Esophagus muscularis mucosa (tissue), 4 donors: ENCODE results near the gene TBATA. TPM values are rescaled to one million over a fixed set of nuclear protein-coding genes. Genes with fewer than 3 reads are reported as not detected.
A peak's percentile ranks its signal among the peaks of the same experiment; 100 is the strongest.

Experiments used
- DNase-seq: peaks from one replicate; pipeline ENCODE4 v3.0.0-alpha.2; 2017; ENCODE audit errors: extremely low spot score
- H3K27ac ChIP-seq, 4 donors: fragments of 200-600 bp; sonication (generic); replicated peaks in 1 of 4; 1 replicate in 3 of 4; 2 replicates in 1 of 4; pipeline ENCODE4 v1.5.1; 2016 to 2019; ENCODE audit warnings: mild to moderate bottlenecking in 1 of 4
- H3K27me3 ChIP-seq, 4 donors: fragments of 200-600 bp; sonication (generic); one replicate each; pipeline versions ENCODE4 v1.5.1 to v1.6.0; 2016 to 2019
- H3K36me3 ChIP-seq, 4 donors: fragments of 200-600 bp; sonication (generic); one replicate each; pipeline ENCODE4 v1.5.1; 2016 to 2019
- H3K4me1 ChIP-seq, 4 donors: fragments of 200-600 bp; sonication (generic); one replicate each; pipeline ENCODE4 v1.5.1; 2016 to 2019
- H3K4me3 ChIP-seq, 4 donors: fragments of 200-600 bp; sonication (generic); 1 replicate in 2 of 4; 2 replicates in 2 of 4; pipeline ENCODE4 v1.5.1; 2016 to 2019; ENCODE audit warnings: mild to moderate bottlenecking in 4 of 4, moderate library complexity in 1 of 4
- H3K9me3 ChIP-seq, 4 donors: fragments of 200-600 bp; sonication (generic); 1 replicate in 3 of 4; 2 replicates in 1 of 4; pipeline ENCODE4 v1.5.1; 2016 to 2019
- EP300 ChIP-seq: sonication (generic); formaldehyde crosslinking; IDR thresholded peaks from one replicate; pipeline ENCODE4 v1.6.1; 2017; ENCODE audit warnings: antibody characterized with exemption
- POLR2A ChIP-seq: fragments of 450-650 bp; IDR thresholded peaks from one replicate; pipeline ENCODE4 v1.6.1; 2017; ENCODE audit warnings: antibody characterized with exemption, moderate library complexity, mild to moderate bottlenecking, low read depth
- POLR2AphosphoS5 ChIP-seq, 2 donors: sonication (generic); formaldehyde crosslinking; IDR thresholded peaks; one replicate each; pipeline ENCODE4 v1.6.1; 2017; ENCODE audit warnings: antibody characterized with exemption in 2 of 2
- WGBS: methylation state at CpG from one replicate; pipeline ENCODE4 v1.1.5; 2018; 5-methylcytosine and 5-hydroxymethylcytosine counted together
- intact Hi-C: fragments of 100-400 bp; cut with DNase I; formaldehyde crosslinking; loops from one replicate; pipeline ENCODE4 v1.15.1; 2023
- total RNA-seq, 4 donors: library from RNA; depleted of rRNA; stranded (reverse); fragments of >200 nt; gene quantifications; one replicate each; pipeline versions ENCODE4 v1.1.0 to v1.2.1, GENCODE V29; 2016
- TF ChIP-seq, protein P1 (sequence below), 3 experiments: fragments of 200-600 bp in 2 of 3; fragments of 450-650 bp in 1 of 3; sonication (generic) in 2 of 3; IDR thresholded peaks; one replicate each; pipeline ENCODE4 v1.5.1; 2017 to 2019; ENCODE audit warnings: antibody characterized with exemption in 3 of 3, mild to moderate bottlenecking in 2 of 3, moderate library complexity in 1 of 3

The TBATA gene
- total RNA-seq, 4 donors from 2014 or later, result not detected

GRCh38 chr10:70778267-70778924, 6.8 kb downstream of the TBATA start:
- intact Hi-C loops, result no loop called here
- WGBS, result 87% methylated on average over 9 of the region's 9 CpGs
- Histone ChIP-seq H3K9me3 (no peaks in the 10 kb centered on the region), H3K27ac (no peak overlapping the region), H3K36me3 (no peaks in the 10 kb centered on the region), H3K4me1 (no peaks in the 10 kb centered on the region), H3K27me3 (no peaks in the 10 kb centered on the region), H3K4me3 (no peak overlapping the region)
- TF ChIP-seq POLR2AphosphoS5 (IDR thresholded peaks at IDR 0.05) (no peak), EP300 (no peak), POLR2A (no peak)
- TF ChIP-seq, protein P1, sequence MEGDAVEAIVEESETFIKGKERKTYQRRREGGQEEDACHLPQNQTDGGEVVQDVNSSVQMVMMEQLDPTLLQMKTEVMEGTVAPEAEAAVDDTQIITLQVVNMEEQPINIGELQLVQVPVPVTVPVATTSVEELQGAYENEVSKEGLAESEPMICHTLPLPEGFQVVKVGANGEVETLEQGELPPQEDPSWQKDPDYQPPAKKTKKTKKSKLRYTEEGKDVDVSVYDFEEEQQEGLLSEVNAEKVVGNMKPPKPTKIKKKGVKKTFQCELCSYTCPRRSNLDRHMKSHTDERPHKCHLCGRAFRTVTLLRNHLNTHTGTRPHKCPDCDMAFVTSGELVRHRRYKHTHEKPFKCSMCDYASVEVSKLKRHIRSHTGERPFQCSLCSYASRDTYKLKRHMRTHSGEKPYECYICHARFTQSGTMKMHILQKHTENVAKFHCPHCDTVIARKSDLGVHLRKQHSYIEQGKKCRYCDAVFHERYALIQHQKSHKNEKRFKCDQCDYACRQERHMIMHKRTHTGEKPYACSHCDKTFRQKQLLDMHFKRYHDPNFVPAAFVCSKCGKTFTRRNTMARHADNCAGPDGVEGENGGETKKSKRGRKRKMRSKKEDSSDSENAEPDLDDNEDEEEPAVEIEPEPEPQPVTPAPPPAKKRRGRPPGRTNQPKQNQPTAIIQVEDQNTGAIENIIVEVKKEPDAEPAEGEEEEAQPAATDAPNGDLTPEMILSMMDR (IDR thresholded peaks at IDR 0.05), result no peak
- DNase-seq, result peak; percentile 62

- intact Hi-C loops, result no loop called here
- Histone ChIP-seq H3K27ac (no peak overlapping the region), H3K4me3 (no peak overlapping the region), H3K4me1 (no peaks in the 10 kb centered on the region), H3K27me3 (no peaks in the 10 kb centered on the region), H3K36me3 (no peaks in the 10 kb centered on the region), H3K9me3 (no peaks in the 10 kb centered on the region)
- TF ChIP-seq POLR2AphosphoS5 (IDR thresholded peaks at IDR 0.05) (no peak), POLR2A (no peak)
- TF ChIP-seq, protein P1 (IDR thresholded peaks at IDR 0.05), result no peak
- whole genome bisulfite sequencing, result 94% methylated on average over 10 of the region's 18 CpGs
- DNase-seq, result no peak
Observed at GRCh38 chr10:70777063-70777875, 7.9 kb downstream of the TBATA start.

- 100% methylated on average over 2 of the region's 11 CpGs for WGBS
- no peak for DNase-seq
- TF ChIP-seq POLR2A (no peak), EP300 (no peak), POLR2AphosphoS5 (IDR thresholded peaks at IDR 0.05) (no peak)
- TF ChIP-seq, protein P1 (IDR thresholded peaks at IDR 0.05), result no peak
- H3K9me3 ChIP-seq, result no peaks in the 10 kb centered on the region
- H3K4me1 ChIP-seq, result no peaks in the 10 kb centered on the region
- intact Hi-C loops, result no loop called here
- H3K27ac ChIP-seq, result no peak overlapping the region
- H3K36me3 ChIP-seq, result no peaks in the 10 kb centered on the region
- H3K4me3 ChIP-seq, result no peak overlapping the region
- no peaks in the 10 kb centered on the region for H3K27me3 ChIP-seq
Observed at GRCh38 chr10:70776455-70777005, 8.6 kb downstream of the TBATA start.

GRCh38 chr10:70775679-70776454, 9.3 kb downstream of the TBATA start:
- Histone ChIP-seq H3K36me3 (no peaks in the 10 kb centered on the region), H3K27ac (no peak overlapping the region), H3K4me3 (no peak overlapping the region), H3K27me3 (no peaks in the 10 kb centered on the region), H3K9me3 (no peaks in the 10 kb centered on the region), H3K4me1 (no peaks in the 10 kb centered on the region)
- no peak for DNase-seq
- TF ChIP-seq POLR2AphosphoS5 (IDR thresholded peaks at IDR 0.05) (no peak), POLR2A (no peak), EP300 (no peak)
- TF ChIP-seq, protein P1 (IDR thresholded peaks at IDR 0.05), result no peak
- intact Hi-C loops, result no loop called here
- 83% methylated on average over 6 of the region's 13 CpGs for WGBS
